Immature natural killer cell (primary cell): ENCODE results near the gene VSTM2L. TPM values are rescaled to one million over a fixed set of nuclear protein-coding genes. Genes with fewer than 3 reads are reported as not detected.

ENCODE experiments used
- DNase-seq, 3 donors: peaks; one replicate each; pipeline ENCODE4 v3.0.0; 2022; ENCODE audit warnings: mixed read lengths in 1 of 3
- H3K27ac Mint-ChIP-seq, 6 donors: one replicate each; pipeline ENCODE4 v1.8.0; 2020; ENCODE audit warnings: mixed read lengths in 6 of 6, mild to moderate bottlenecking in 5 of 6, inconsistent platforms in 4 of 6, moderate library complexity in 3 of 6
- H3K27me3 Mint-ChIP-seq, 3 donors: one replicate each; pipeline ENCODE4 v1.8.0; 2020 to 2021; ENCODE audit warnings: low read depth in 3 of 3, mild to moderate bottlenecking in 3 of 3, mixed read lengths in 3 of 3, moderate library complexity in 3 of 3, inconsistent platforms in 1 of 3
- H3K36me3 Mint-ChIP-seq, 3 donors: one replicate each; pipeline ENCODE4 v1.8.0; 2020; ENCODE audit warnings: mixed read lengths in 3 of 3, inconsistent platforms in 2 of 3, mild to moderate bottlenecking in 2 of 3
- H3K4me1 Mint-ChIP-seq, 2 donors: one replicate each; pipeline ENCODE4 v1.8.0; 2020; ENCODE audit warnings: inconsistent platforms in 2 of 2, mild to moderate bottlenecking in 2 of 2, mixed read lengths in 2 of 2, moderate library complexity in 1 of 2
- H3K4me3 Mint-ChIP-seq, 5 donors: one replicate each; pipeline ENCODE4 v1.8.0; 2020; ENCODE audit warnings: mild to moderate bottlenecking in 5 of 5, mixed read lengths in 5 of 5, inconsistent platforms in 3 of 5, moderate library complexity in 3 of 5
- H3K9me3 Mint-ChIP-seq, 6 donors: one replicate each; pipeline ENCODE4 v1.8.0; 2020; ENCODE audit warnings: mild to moderate bottlenecking in 6 of 6, mixed read lengths in 6 of 6, inconsistent platforms in 4 of 6, moderate library complexity in 3 of 6
- polyA plus RNA-seq, 3 donors: library from polyadenylated mRNA; unstranded; fragments of 300-500 nt; fragmentation: Illumina TruSeq; gene quantifications; one replicate each; pipeline ENCODE4 v1.2.3, GENCODE V29; 2021

VSTM2L gene
- polyA plus RNA-seq, 3 donors from 2014 or later: not detected

- H3K36me3 Mint-ChIP-seq: no peaks in the 10 kb centered on the region
- H3K27ac Mint-ChIP-seq: no peak overlapping the region
- no peak for DNase-seq
- no peak overlapping the region for H3K4me3 Mint-ChIP-seq
- H3K27me3 Mint-ChIP-seq: peaks cover 8 to 11% (median 10%) of the 10 kb centered on the region in 3 donors
- no peaks in the 10 kb centered on the region for H3K9me3 Mint-ChIP-seq
- peaks cover 16 to 25% of the 10 kb centered on the region in 2 donors for H3K4me1 Mint-ChIP-seq
These were observed 9.9 kb downstream of the VSTM2L start for GRCh38 chr20:37912874-37913273.

GRCh38 chr20:37913567-37914366 lies 10.8 kb downstream of the VSTM2L start:
- Mint-ChIP-seq H3K36me3 (no peaks in the 10 kb centered on the region), H3K4me3 (peak overlapping the region; percentile 69 to 83 (median 79)), H3K4me1 (peaks cover 16 to 27% of the 10 kb centered on the region in 2 donors), H3K27me3 (peaks cover 6 to 11% (median 7%) of the 10 kb centered on the region in 3 donors), H3K9me3 (no peaks in the 10 kb centered on the region), H3K27ac (peak overlapping the region in 3 of 6 donors; percentile 3 to 91 (median 18))
- no peak for DNase-seq

GRCh38 chr20:37914367-37914671 lies 11.4 kb downstream of the VSTM2L start:
- DNase-seq: no peak
- Mint-ChIP-seq H3K27me3 (peaks cover 4 to 13% (median 7%) of the 10 kb centered on the region in 3 donors), H3K27ac (peak overlapping the region in 4 of 6 donors; percentile 3 to 91 (median 86)), H3K4me3 (peak overlapping the region; percentile 69 to 83 (median 79)), H3K9me3 (no peaks in the 10 kb centered on the region), H3K36me3 (no peaks in the 10 kb centered on the region), H3K4me1 (peaks cover 16 to 27% of the 10 kb centered on the region in 2 donors)

GRCh38 chr20:37914672-37915433 lies 11.9 kb downstream of the VSTM2L start:
- H3K36me3 Mint-ChIP-seq: no peaks in the 10 kb centered on the region
- DNase-seq: peak; percentile 26 to 46 (median 44)
- H3K27ac Mint-ChIP-seq: peak overlapping the region; percentile 52 to 91 (median 79)
- H3K9me3 Mint-ChIP-seq: no peaks in the 10 kb centered on the region
- peaks cover 16 to 27% of the 10 kb centered on the region in 2 donors for H3K4me1 Mint-ChIP-seq
- H3K27me3 Mint-ChIP-seq: peaks cover 4 to 13% (median 7%) of the 10 kb centered on the region in 3 donors
- H3K4me3 Mint-ChIP-seq: peak overlapping the region; percentile 69 to 83 (median 79)

GRCh38 chr20:37915434-37915787 lies 12.5 kb downstream of the VSTM2L start:
- H3K27me3 Mint-ChIP-seq: peaks cover 4 to 13% (median 7%) of the 10 kb centered on the region in 3 donors
- H3K9me3 Mint-ChIP-seq: no peaks in the 10 kb centered on the region
- H3K36me3 Mint-ChIP-seq: no peaks in the 10 kb centered on the region
- DNase-seq: no peak
- peak overlapping the region in 1 of 6 donors; percentile 40 for H3K27ac Mint-ChIP-seq
- H3K4me1 Mint-ChIP-seq: peaks cover 16 to 27% of the 10 kb centered on the region in 2 donors
- no peak overlapping the region for H3K4me3 Mint-ChIP-seq

GRCh38 chr20:37915800-37916570 lies 13.1 kb downstream of the VSTM2L start:
- Mint-ChIP-seq H3K36me3 (no peaks in the 10 kb centered on the region), H3K4me1 (peaks cover 16 to 27% of the 10 kb centered on the region in 2 donors), H3K27ac (peak overlapping the region in 1 of 6 donors; percentile 40), H3K9me3 (no peaks in the 10 kb centered on the region), H3K4me3 (peak overlapping the region in 3 of 5 donors; percentile 19 to 46 (median 42)), H3K27me3 (peaks cover 4 to 13% (median 7%) of the 10 kb centered on the region in 3 donors)
- no peak for DNase-seq

- peaks cover 16 to 27% of the 10 kb centered on the region in 2 donors for H3K4me1 Mint-ChIP-seq
- H3K9me3 Mint-ChIP-seq: no peaks in the 10 kb centered on the region
- H3K27ac Mint-ChIP-seq: no peak overlapping the region
- no peaks in the 10 kb centered on the region for H3K36me3 Mint-ChIP-seq
- H3K27me3 Mint-ChIP-seq: peaks cover 4 to 11% (median 5%) of the 10 kb centered on the region in 3 donors
- peak in 1 of 3 donors; percentile 25 for DNase-seq
- H3K4me3 Mint-ChIP-seq: no peak overlapping the region
These were observed 14.5 kb downstream of the VSTM2L start for GRCh38 chr20:37917461-37917860.

- Mint-ChIP-seq H3K9me3 (no peaks in the 10 kb centered on the region), H3K4me3 (no peak overlapping the region), H3K27me3 (peaks cover 4 to 11% (median 5%) of the 10 kb centered on the region in 3 donors), H3K27ac (peak overlapping the region in 1 of 6 donors; percentile 53), H3K36me3 (no peaks in the 10 kb centered on the region), H3K4me1 (peaks cover 16 to 27% of the 10 kb centered on the region in 2 donors)
- no peak for DNase-seq
These were observed 15.1 kb downstream of the VSTM2L start for GRCh38 chr20:37918035-37918434.

GRCh38 chr20:37919389-37920040 lies 16.6 kb downstream of the VSTM2L start:
- peaks cover 11 to 21% of the 10 kb centered on the region in 2 donors for H3K4me1 Mint-ChIP-seq
- H3K27ac Mint-ChIP-seq: no peak overlapping the region
- H3K9me3 Mint-ChIP-seq: no peaks in the 10 kb centered on the region
- DNase-seq: no peak
- no peaks in the 10 kb centered on the region for H3K36me3 Mint-ChIP-seq
- H3K4me3 Mint-ChIP-seq: no peak overlapping the region
- peaks cover 4 to 10% (median 5%) of the 10 kb centered on the region in 3 donors for H3K27me3 Mint-ChIP-seq

GRCh38 chr20:37920270-37920669 lies 17.3 kb downstream of the VSTM2L start:
- H3K27ac Mint-ChIP-seq: no peak overlapping the region
- peaks cover 6 to 15% of the 10 kb centered on the region in 2 donors for H3K4me1 Mint-ChIP-seq
- DNase-seq: no peak
- no peak overlapping the region for H3K4me3 Mint-ChIP-seq
- peaks cover 4 to 8% (median 5%) of the 10 kb centered on the region in 3 donors for H3K27me3 Mint-ChIP-seq
- no peaks in the 10 kb centered on the region for H3K36me3 Mint-ChIP-seq
- H3K9me3 Mint-ChIP-seq: no peaks in the 10 kb centered on the region

GRCh38 chr20:37920679-37921322 lies 17.9 kb downstream of the VSTM2L start:
- H3K36me3 Mint-ChIP-seq: no peaks in the 10 kb centered on the region
- H3K4me1 Mint-ChIP-seq: peaks cover 6 to 15% of the 10 kb centered on the region in 2 donors
- no peaks in the 10 kb centered on the region for H3K9me3 Mint-ChIP-seq
- no peak overlapping the region for H3K4me3 Mint-ChIP-seq
- peaks cover 4 to 8% (median 4%) of the 10 kb centered on the region in 3 donors for H3K27me3 Mint-ChIP-seq
- H3K27ac Mint-ChIP-seq: no peak overlapping the region
- DNase-seq: no peak

GRCh38 chr20:37921341-37921929 lies 18.5 kb downstream of the VSTM2L start:
- Mint-ChIP-seq H3K27me3 (peaks cover 2 to 7% (median 4%) of the 10 kb centered on the region in 3 donors), H3K4me1 (peaks cover 4 to 14% of the 10 kb centered on the region in 2 donors), H3K27ac (peak overlapping the region in 1 of 6 donors; percentile 9), H3K4me3 (no peak overlapping the region), H3K36me3 (no peaks in the 10 kb centered on the region), H3K9me3 (no peaks in the 10 kb centered on the region)
- no peak for DNase-seq
